H1 (cell line): Measurements from ENCODE around the gene GAPT. TPM values are rescaled to one million over a fixed set of nuclear protein-coding genes. Genes with fewer than 3 reads are reported as not detected.

ENCODE experiments used
- CTCF ChIA-PET: fragments of 300-600 bp; sonication (Branson Sonifier 250); formaldehyde crosslinking; loops from one replicate; lab custom pipeline; 2021; ENCODE audit not compliant: partially characterized antibody; lab: Charles Lee
- POLR2A ChIA-PET: fragments of 300-600 bp; sonication (Branson Sonifier 250); formaldehyde crosslinking; loops from one replicate; lab custom pipeline; 2021; ENCODE audit warnings: inconsistent platforms; ENCODE audit not compliant: partially characterized antibody; lab: Charles Lee
- DNase-seq, 2 experiments: peaks; one replicate each; pipeline versions ENCODE4 v3.0.0 to v3.0.0-alpha.2; 2010 to 2022; ENCODE audit warnings: low spot score in 2 of 2, low read depth in 1 of 2, mixed read lengths in 1 of 2
- FAIRE-seq: peaks from 2 replicates; lab custom pipeline; 2011; peaks lifted over from hg19 to GRCh38; lab: Jason Lieb, UNC
- H2AFZ ChIP-seq: 2 replicates; pipeline ENCODE4 v1.8.1; 2012; ENCODE audit warnings: low read length, inconsistent platforms
- H2AK5ac ChIP-seq: 2 replicates; pipeline ENCODE4 v1.6.1; 2013; ENCODE audit warnings: low read depth, low read length
- H2BK120ac ChIP-seq: replicated peaks from 2 replicates; pipeline ENCODE3; 2013; ENCODE audit warnings: low read depth, low read length, inconsistent platforms
- H2BK12ac ChIP-seq: 2 replicates; pipeline ENCODE4 v1.6.1; 2013; ENCODE audit warnings: low read depth, low read length
- H2BK15ac ChIP-seq: 2 replicates; pipeline ENCODE4 v1.6.1; 2013; ENCODE audit warnings: low read length
- H2BK20ac ChIP-seq: 2 replicates; pipeline ENCODE4 v1.6.1; 2013; ENCODE audit warnings: low read length
- H2BK5ac ChIP-seq: 2 replicates; pipeline ENCODE4 v1.6.1; 2013; ENCODE audit warnings: low read depth, low read length
- H3K14ac ChIP-seq: 2 replicates; pipeline ENCODE4 v1.6.1; 2013; ENCODE audit warnings: inconsistent platforms; ENCODE audit not compliant: insufficient read length
- H3K18ac ChIP-seq: 2 replicates; pipeline ENCODE4 v1.6.1; 2013; ENCODE audit warnings: low read length; ENCODE audit errors: extremely low read depth
- H3K23ac ChIP-seq: 2 replicates; pipeline ENCODE4 v1.6.1; 2013; ENCODE audit warnings: inconsistent platforms; ENCODE audit not compliant: insufficient read length
- H3K23me2 ChIP-seq: 2 replicates; pipeline ENCODE4 v1.6.1; 2013; ENCODE audit warnings: low read depth, low read length
- H3K27ac ChIP-seq: 2 replicates; pipeline ENCODE4 v1.6.1; 2011; ENCODE audit warnings: low read depth, low read length, inconsistent platforms
- H3K27me3 ChIP-seq, 4 experiments: replicated peaks in 1 of 4; 1 replicate in 1 of 4; 2 replicates in 3 of 4; pipeline versions ENCODE4 v1.6.1 to v1.8.1; 2011 to 2013; ENCODE audit warnings: low read length in 3 of 4, mild to moderate bottlenecking in 3 of 4, inconsistent platforms in 2 of 4, mixed read lengths in 2 of 4, moderate library complexity in 1 of 4; ENCODE audit not compliant: control insufficient read depth in 3 of 4, insufficient read depth in 3 of 4; ENCODE audit errors: extremely low read depth in 1 of 4
- H3K36me3 ChIP-seq, 4 experiments: 2 replicates each; pipeline versions ENCODE4 v1.6.1 to v1.8.1; 2011 to 2013; ENCODE audit warnings: mild to moderate bottlenecking in 4 of 4, low read length in 3 of 4, moderate library complexity in 2 of 4, control low read depth in 1 of 4, inconsistent platforms in 1 of 4; ENCODE audit not compliant: insufficient read depth in 4 of 4, control insufficient read depth in 2 of 4
- H3K4ac ChIP-seq: replicated peaks from 2 replicates; pipeline ENCODE3; 2013; ENCODE audit warnings: low read length, low read depth, mixed read lengths, inconsistent platforms; ENCODE audit not compliant: insufficient read length
- H3K4me1 ChIP-seq, 4 experiments: replicated peaks in 1 of 4; 1 replicate in 1 of 4; 2 replicates in 3 of 4; pipeline versions ENCODE4 v1.6.1 to v1.8.1; 2011 to 2013; ENCODE audit warnings: low read length in 3 of 4, inconsistent platforms in 2 of 4, mixed read lengths in 1 of 4; ENCODE audit not compliant: insufficient read depth in 4 of 4, control insufficient read depth in 3 of 4
- H3K4me2 ChIP-seq, 2 experiments: 2 replicates each; pipeline versions ENCODE4 v1.6.1 to v1.8.1; 2011 to 2013; ENCODE audit warnings: low read depth in 2 of 2, low read length in 2 of 2, control low read depth in 1 of 2, inconsistent platforms in 1 of 2, mild to moderate bottlenecking in 1 of 2; ENCODE audit not compliant: insufficient read depth in 1 of 2
- H3K4me3 ChIP-seq, 4 experiments: fragments of 200-600, 300-600 bp in 1 of 4; sonication (generic), shearing (Covaris generic), sonication (Bioruptor Twin) in 1 of 4; 2 replicates each; pipeline versions ENCODE4 v1.5.1 to v1.8.1; 2011 to 2016; ENCODE audit warnings: low read length in 4 of 4, low read depth in 3 of 4, control low read depth in 2 of 4, inconsistent platforms in 2 of 4, mild to moderate bottlenecking in 2 of 4, mixed read lengths in 1 of 4, moderate library complexity in 1 of 4; ENCODE audit not compliant: insufficient read depth in 2 of 4; ENCODE audit errors: extremely low read depth in 1 of 4
- H3K56ac ChIP-seq: replicated peaks from 2 replicates; pipeline ENCODE3; 2013; ENCODE audit warnings: low read depth, mild to moderate bottlenecking, mixed read lengths, low read length, inconsistent platforms; ENCODE audit not compliant: insufficient read length
- H3K79me1 ChIP-seq: 2 replicates; pipeline ENCODE4 v1.6.1; 2013; ENCODE audit warnings: low read depth, low read length, control low read depth
- H3K79me2 ChIP-seq, 2 experiments: 2 replicates each; pipeline versions ENCODE4 v1.6.1 to v1.8.1; 2012 to 2013; ENCODE audit warnings: low read length in 2 of 2, mild to moderate bottlenecking in 2 of 2, inconsistent platforms in 1 of 2; ENCODE audit not compliant: insufficient read depth in 2 of 2, control insufficient read depth in 1 of 2
- H3K9ac ChIP-seq, 4 experiments: replicated peaks in 1 of 4; 1 replicate in 1 of 4; 2 replicates in 3 of 4; pipeline versions ENCODE4 v1.6.1 to v1.8.1; 2011 to 2013; ENCODE audit warnings: low read depth in 3 of 4, low read length in 3 of 4, control low read depth in 2 of 4, mild to moderate bottlenecking in 2 of 4, moderate library complexity in 2 of 4, inconsistent platforms in 1 of 4; ENCODE audit errors: extremely low read depth in 1 of 4
- H3K9me3 ChIP-seq, 2 experiments: 2 replicates each; pipeline versions ENCODE4 v1.6.1 to v1.8.1; 2012 to 2013; ENCODE audit warnings: mild to moderate bottlenecking in 2 of 2, moderate library complexity in 2 of 2, control low read depth in 1 of 2, inconsistent platforms in 1 of 2, low read depth in 1 of 2, low read length in 1 of 2, mixed read lengths in 1 of 2; ENCODE audit not compliant: insufficient read depth in 2 of 2
- H4K20me1 ChIP-seq, 2 experiments: replicated peaks in 1 of 2; 2 replicates each; pipeline versions ENCODE3 to v1.8.1; 2011 to 2013; ENCODE audit warnings: inconsistent platforms in 2 of 2, low read length in 2 of 2, mild to moderate bottlenecking in 1 of 2; ENCODE audit not compliant: insufficient read depth in 2 of 2, control insufficient read depth in 1 of 2
- H4K5ac ChIP-seq: 2 replicates; pipeline ENCODE4 v1.6.1; 2013; ENCODE audit warnings: low read length, low read depth, mixed read lengths, inconsistent platforms; ENCODE audit not compliant: insufficient read length
- H4K8ac ChIP-seq: 2 replicates; pipeline ENCODE4 v1.8.0; 2013; ENCODE audit warnings: mild to moderate bottlenecking, moderate library complexity, low read length, inconsistent platforms; ENCODE audit not compliant: insufficient read depth; ENCODE audit errors: extremely low read depth
- H4K91ac ChIP-seq: replicated peaks from 2 replicates; pipeline ENCODE3; 2013; ENCODE audit warnings: low read length, mixed read lengths, inconsistent platforms; ENCODE audit not compliant: insufficient read length
- BCL11A ChIP-seq, 2 experiments: IDR thresholded peaks; one replicate each; pipeline ENCODE4 v1.6.1; 2011; ENCODE audit warnings: low read depth in 2 of 2, low read length in 2 of 2, mild to moderate bottlenecking in 2 of 2
- POLR2A ChIP-seq, 2 experiments: IDR thresholded peaks; 1 replicate in 1 of 2; 2 replicates in 1 of 2; pipeline ENCODE4 v1.6.1; 2011; ENCODE audit warnings: low read depth in 2 of 2, low read length in 2 of 2, mild to moderate bottlenecking in 2 of 2; ENCODE audit errors: control extremely low read depth in 1 of 2
- RBBP5 ChIP-seq: IDR thresholded peaks from 2 replicates; pipeline ENCODE4 v1.7.1; 2012; ENCODE audit warnings: low read depth, mild to moderate bottlenecking, inconsistent platforms, low read length, moderate library complexity, borderline replicate concordance
- TEAD4 ChIP-seq: IDR thresholded peaks from 2 replicates; pipeline ENCODE4 v1.6.1; 2012; ENCODE audit warnings: low read depth, low read length, inconsistent platforms, mixed read lengths
- WGBS, 2 experiments: shearing (Covaris generic) in 1 of 2; methylation state at CpG; one replicate each; pipeline versions ENCODE4 v1.1.6 to v1.1.7; 2013 to 2015; ENCODE audit warnings: low lambda C conversion rate in 2 of 2, mixed read lengths in 2 of 2, inconsistent platforms in 1 of 2, low coverage in 1 of 2, missing lambda C conversion rate in 1 of 2; ENCODE audit not compliant: insufficient replicate concordance in 2 of 2, insufficient coverage in 1 of 2, insufficient read length in 1 of 2; ENCODE audit errors: extremely low coverage in 1 of 2, missing lambda C conversion rate in 1 of 2; 5-methylcytosine and 5-hydroxymethylcytosine counted together
- polyA plus RNA-seq, 7 experiments: library from polyadenylated mRNA; depleted of rRNA in 3 of 7; stranded (reverse) in 5 of 7; unstranded in 2 of 7; fragments of >200 nt in 5 of 7; fragments of 200-250 nt in 2 of 7; gene quantifications; 1 replicate in 5 of 7; 2 replicates in 1 of 7; 4 replicates in 1 of 7; pipeline versions ENCODE4 v1.2.1 to v1.2.3, GENCODE V29; 2011 to 2013; ENCODE audit warnings: missing spikeins in 2 of 7, mixed read lengths in 2 of 7
- total RNA-seq: library from RNA; stranded (reverse); fragmentation: NEBNext Ultra II Directional; extraction: Animal tissue kit (Norgen Biotek cat#: 25700); gene quantifications from 2 replicates; pipeline ENCODE4 v1.2.1, GENCODE V29; 2021

GAPT gene
- total and polyA plus RNA-seq, 2 of the 8 experiments (the other 6 are each of a cell fraction or from before 2014, with no cell fraction given), result not detected

DNA sequence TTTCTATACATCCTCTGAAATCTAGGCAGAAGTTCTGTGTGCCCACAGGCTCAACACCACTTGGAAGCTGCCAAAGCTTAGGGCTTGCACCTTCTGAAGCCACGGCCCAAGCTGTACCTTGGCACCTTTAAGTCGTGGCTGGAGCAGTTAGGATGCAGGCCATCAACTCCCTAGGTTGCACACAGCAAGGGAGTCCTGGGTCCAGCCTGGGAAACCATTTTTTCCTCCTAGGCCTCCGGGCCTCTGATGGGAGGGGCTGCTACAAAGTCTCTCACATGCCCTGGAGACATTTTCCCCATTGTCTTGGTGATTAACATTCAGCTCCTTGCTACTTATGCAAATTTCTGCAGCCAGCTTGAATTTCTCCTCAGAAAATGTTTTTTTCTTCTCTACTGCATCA, 15.8 kb upstream of the GAPT start:
- H3K23ac ChIP-seq, result no peak overlapping the region
- H3K4ac ChIP-seq, result no peak overlapping the region
- no peak overlapping the region for H4K5ac ChIP-seq
- no peak overlapping the region for H3K9ac ChIP-seq
- no peak overlapping the region for H3K18ac ChIP-seq
- ChIA-PET POLR2A (no interaction called here), CTCF (interaction anchor here (1.1 to 1.5 kb wide), 3 partner anchors 8 to 373 kb away, joined by 3 to 5 read pairs (median 3); no protein-coding TSS in a partner anchor)
- H4K8ac ChIP-seq, result no peak overlapping the region
- no peak overlapping the region for H2AFZ ChIP-seq
- no peak overlapping the region for H3K14ac ChIP-seq
- no peak overlapping the region for H3K4me3 ChIP-seq
- no peaks in the 10 kb centered on the region for H3K79me1 ChIP-seq
- no peak overlapping the region for H2BK5ac ChIP-seq
- H3K4me1 ChIP-seq, result no peaks in the 10 kb centered on the region
- DNase-seq, result no peak
- H4K91ac ChIP-seq, result no peak overlapping the region
- no peak overlapping the region for H2BK15ac ChIP-seq
- H3K56ac ChIP-seq, result no peak overlapping the region
- H3K27me3 ChIP-seq, result no peaks in the 10 kb centered on the region
- H3K79me2 ChIP-seq, result no peaks in the 10 kb centered on the region
- H4K20me1 ChIP-seq, result no peaks in the 10 kb centered on the region
- peaks cover 0 to 3% (median 0%) of the 10 kb centered on the region in 4 experiments; a peak in 1 of 8 replicates for H3K36me3 ChIP-seq
- H2AK5ac ChIP-seq, result no peak overlapping the region
- H2BK20ac ChIP-seq, result no peak overlapping the region
- no peak for FAIRE-seq
- no peak overlapping the region for H3K27ac ChIP-seq
- TF ChIP-seq RBBP5, result no peak
- TF ChIP-seq BCL11A (IDR thresholded peaks at IDR 0.05; ENCODE audit: low read depth in 2 of 2, low read length in 2 of 2), result no peak
- TF ChIP-seq POLR2A (IDR thresholded peaks at IDR 0.05; ENCODE audit: control extremely low read depth in 1 of 2, low read depth in 2 of 2, low read length in 2 of 2), result no peak
- no peak for TF ChIP-seq TEAD4
- TF ChIP-seq, all 59 proteins: peak for 0
- Histone ChIP-seq H3K23me2 (no peaks in the 10 kb centered on the region), H2BK120ac (no peak overlapping the region), H3K4me2 (no peak overlapping the region), H3K9me3 (peaks cover 16 to 17% of the 10 kb centered on the region in 2 experiments), H2BK12ac (no peak overlapping the region)
- 85% methylated on average over 3 of the region's 3 CpGs; no CpG with 5 or more reads in 1 of the 2 experiments for WGBS, 2 experiments
